ENCODE results near the gene IGSF23. TPM values are rescaled to one million over a fixed set of nuclear protein-coding genes. Genes with fewer than 3 reads are reported as not detected.

The IGSF23 gene
- total RNA-seq, 3 donors from 2014 or later: not detected

- no peak for TF ChIP-seq CTCF (IDR thresholded peaks at IDR 0.05)
- intact Hi-C loops (cut with DNase I, micrococcal nuclease): no loop called here
- peaks cover 6% of the 10 kb centered on the region for H3K36me3 ChIP-seq (ENCODE audit: low read depth)
- H3K4me3 ChIP-seq: no peak overlapping the region
- DNase-seq: no peak
- H3K4me1 ChIP-seq (ENCODE audit: low read depth): no peaks in the 10 kb centered on the region
- no peaks in the 10 kb centered on the region for H3K9me3 ChIP-seq
- ATAC-seq: no peak
These were observed 48.5 kb downstream of the IGSF23 start for GRCh38 chr19:44661904-44662303.

DNA sequence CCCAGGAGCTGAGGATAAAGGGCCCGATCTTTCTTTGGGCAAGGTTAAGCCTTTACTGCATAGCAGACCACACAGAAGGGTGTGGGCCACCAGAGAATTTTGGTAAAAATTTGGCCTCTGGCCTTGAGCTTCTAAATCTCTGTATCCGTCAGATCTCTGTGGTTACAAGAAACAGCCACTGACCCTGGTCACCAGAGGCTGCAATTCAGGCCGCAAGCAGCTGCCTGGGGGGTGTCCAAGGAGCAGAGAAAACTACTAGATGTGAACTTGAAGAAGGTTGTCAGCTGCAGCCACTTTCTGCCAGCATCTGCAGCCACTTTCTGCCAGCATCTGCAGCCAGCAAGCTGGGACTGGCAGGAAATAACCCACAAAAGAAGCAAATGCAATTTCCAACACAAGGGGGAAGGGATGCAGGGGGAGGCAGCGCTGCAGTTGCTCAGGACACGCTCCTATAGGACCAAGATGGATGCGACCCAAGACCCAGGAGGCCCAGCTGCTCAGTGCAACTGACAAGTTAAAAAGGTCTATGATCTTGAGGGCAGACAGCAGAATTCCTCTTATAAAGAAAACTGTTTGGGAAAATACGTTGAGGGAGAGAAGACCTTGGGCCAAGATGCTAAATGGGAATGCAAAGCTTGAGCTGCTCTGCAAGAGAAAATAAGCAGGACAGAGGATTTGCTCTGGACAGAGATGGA lies 49.5 kb downstream of the IGSF23 start:
- Histone ChIP-seq H3K4me1 (ENCODE audit: low read depth) (no peaks in the 10 kb centered on the region), H3K9me3 (no peaks in the 10 kb centered on the region), H3K4me3 (no peak overlapping the region), H3K36me3 (ENCODE audit: low read depth) (peaks cover 6% of the 10 kb centered on the region)
- no peak for TF ChIP-seq CTCF (IDR thresholded peaks at IDR 0.05)
- no peak for ATAC-seq
- no peak for DNase-seq
- intact Hi-C loops (cut with DNase I, micrococcal nuclease): no loop called here

DNA sequence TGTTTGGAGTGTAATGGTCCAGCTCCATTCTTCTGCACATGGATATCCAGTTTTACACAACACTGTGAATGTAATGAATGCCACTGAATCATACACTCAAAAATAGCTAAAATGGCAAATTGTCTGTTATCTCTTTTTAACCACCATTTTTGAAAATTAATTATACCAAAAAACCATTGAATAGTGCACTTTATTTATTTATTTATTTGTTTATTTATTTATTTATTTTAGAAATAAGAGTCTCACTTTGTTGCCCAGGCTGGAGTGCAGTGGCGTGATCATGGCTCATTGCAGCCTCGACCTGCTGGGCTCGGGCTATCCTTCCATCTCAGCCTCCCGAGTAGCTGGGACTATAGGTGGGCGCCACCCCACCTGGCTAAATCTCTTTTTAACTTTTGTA lies 50.6 kb downstream of the IGSF23 start:
- H3K4me1 ChIP-seq (ENCODE audit: low read depth): no peaks in the 10 kb centered on the region
- no peak for DNase-seq
- no peak for TF ChIP-seq CTCF (IDR thresholded peaks at IDR 0.05)
- ATAC-seq: no peak
- no peaks in the 10 kb centered on the region for H3K9me3 ChIP-seq
- peaks cover 6% of the 10 kb centered on the region for H3K36me3 ChIP-seq (ENCODE audit: low read depth)
- no peak overlapping the region for H3K4me3 ChIP-seq
- intact Hi-C loops (cut with DNase I, micrococcal nuclease): no loop called here

DNA sequence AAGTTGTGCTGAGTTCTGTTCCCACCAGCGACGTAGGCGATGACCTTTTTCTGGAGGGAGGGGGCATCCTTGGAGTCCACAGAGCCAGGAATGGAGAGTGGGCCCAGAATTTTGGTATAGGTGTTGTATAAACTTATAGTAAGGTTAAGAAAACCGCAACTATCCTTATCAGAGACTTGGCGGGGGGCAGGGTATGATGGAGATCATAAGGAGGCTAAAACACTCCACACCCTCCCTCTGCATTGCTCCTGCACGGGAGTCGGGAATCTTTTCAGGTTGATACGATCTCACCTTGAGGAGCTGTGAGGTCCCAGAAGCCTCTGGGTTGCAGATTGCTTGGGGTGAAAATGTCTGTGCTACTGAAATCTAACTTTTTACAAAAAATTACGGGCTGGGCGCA lies 51.6 kb downstream of the IGSF23 start:
- H3K4me1 ChIP-seq (ENCODE audit: low read depth): no peaks in the 10 kb centered on the region
- no peak for TF ChIP-seq CTCF (IDR thresholded peaks at IDR 0.05)
- H3K9me3 ChIP-seq: no peaks in the 10 kb centered on the region
- intact Hi-C loops (cut with DNase I, micrococcal nuclease): no loop called here
- no peak for ATAC-seq
- no peak overlapping the region for H3K4me3 ChIP-seq
- no peak for DNase-seq
- peaks cover 6% of the 10 kb centered on the region for H3K36me3 ChIP-seq (ENCODE audit: low read depth)

DNA sequence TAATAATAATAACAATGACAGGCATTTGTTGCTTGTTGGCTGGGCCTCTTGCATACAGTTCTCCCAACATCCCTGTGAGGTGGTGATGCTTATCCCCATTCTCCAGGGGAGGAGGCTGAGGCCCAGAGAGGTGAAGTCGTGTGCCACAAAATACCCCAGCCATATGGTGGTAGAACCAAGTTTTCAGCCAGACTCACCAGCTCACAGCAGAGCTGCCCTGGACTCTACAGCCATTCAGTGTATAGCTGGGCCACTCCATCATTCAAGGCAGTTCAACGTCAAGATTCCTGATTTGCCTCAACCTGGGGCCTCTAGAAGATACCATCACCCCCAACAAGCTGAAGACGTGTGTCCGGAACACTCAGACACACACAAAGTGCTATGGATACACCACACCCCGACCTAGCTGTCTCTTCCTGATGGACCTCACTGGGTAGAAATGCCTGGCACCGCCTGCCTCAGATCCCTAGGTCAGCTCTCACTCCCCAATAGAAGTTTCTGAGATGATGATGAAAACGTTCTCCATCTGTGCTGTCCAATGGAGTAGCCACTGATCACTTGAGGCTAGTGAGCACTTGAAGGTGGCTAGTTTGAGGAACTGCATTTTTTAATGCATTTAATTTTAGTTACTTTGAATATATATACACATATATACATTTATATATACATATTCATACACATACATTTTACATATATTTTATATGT lies 53.6 kb downstream of the IGSF23 start:
- Histone ChIP-seq H3K36me3 (ENCODE audit: low read depth) (peaks cover 5% of the 10 kb centered on the region), H3K4me3 (no peak overlapping the region), H3K4me1 (ENCODE audit: low read depth) (no peaks in the 10 kb centered on the region), H3K9me3 (no peaks in the 10 kb centered on the region)
- DNase-seq (no peak), ATAC-seq (no peak)
- intact Hi-C loops (cut with DNase I, micrococcal nuclease): no loop called here
- no peak for TF ChIP-seq CTCF (IDR thresholded peaks at IDR 0.05)
